ENCODE results near the gene TCF7L2.

TCF7L2 gene

DNA sequence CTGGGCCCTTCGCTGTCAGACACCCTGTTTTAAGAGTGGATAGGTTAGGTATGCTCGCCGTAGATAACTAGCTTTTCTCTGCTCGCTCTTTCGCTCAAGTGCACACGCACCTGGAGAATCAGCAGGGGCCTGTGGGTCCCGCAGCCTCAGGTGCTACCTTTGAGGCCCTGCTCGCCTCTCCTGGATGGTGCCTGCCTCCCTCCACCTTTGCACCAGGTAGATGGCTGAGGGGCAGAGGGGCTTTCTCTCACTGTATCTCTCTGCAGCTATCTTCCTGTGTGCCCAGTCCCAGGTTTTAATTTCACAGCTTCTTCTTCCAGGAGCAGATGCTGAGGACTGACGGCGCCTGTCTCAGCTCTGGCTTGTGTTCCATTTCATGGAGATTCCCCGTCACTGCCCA is 227.9 kb downstream of the TCF7L2 start:
- DNase-seq (ENCODE audit: low read depth in 2 of 2) = no peak

- no peak for DNase-seq (ENCODE audit: low read depth in 2 of 2)
Measured at GRCh38 chr10:113178771-113179170, 228.7 kb downstream of the TCF7L2 start.

GRCh38 chr10:113179265-113179664 is 229.2 kb downstream of the TCF7L2 start:
- no peak for DNase-seq (ENCODE audit: low read depth in 2 of 2)

GRCh38 chr10:113179966-113180365 is 229.9 kb downstream of the TCF7L2 start:
- DNase-seq (ENCODE audit: low read depth in 2 of 2) = no peak

GRCh38 chr10:113180401-113181154 is 230.5 kb downstream of the TCF7L2 start:
- no peak for DNase-seq (ENCODE audit: low read depth in 2 of 2)

DNA sequence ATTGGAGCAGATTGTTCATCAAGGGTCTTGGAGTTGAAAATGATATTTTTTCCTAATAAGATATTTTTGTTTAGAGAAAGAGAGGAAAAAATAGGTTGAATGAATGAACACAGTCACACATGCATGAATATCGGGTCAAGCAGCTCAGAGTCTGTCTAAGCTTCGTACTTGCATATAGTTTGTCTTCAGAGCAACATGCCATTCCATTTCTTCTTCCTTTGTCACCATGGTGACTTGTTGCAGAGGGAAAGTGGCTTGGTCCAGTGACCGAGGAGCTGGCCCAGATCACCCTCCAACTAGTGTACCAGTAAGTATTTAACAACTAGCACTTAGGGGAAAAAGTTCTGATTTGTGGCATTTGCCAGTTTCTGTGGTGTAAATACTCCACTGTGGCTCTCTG is 232.1 kb downstream of the TCF7L2 start:
- DNase-seq (ENCODE audit: low read depth in 2 of 2) = no peak

GRCh38 chr10:113183573-113183972 is 233.5 kb downstream of the TCF7L2 start:
- no peak for DNase-seq (ENCODE audit: low read depth in 2 of 2)

DNA sequence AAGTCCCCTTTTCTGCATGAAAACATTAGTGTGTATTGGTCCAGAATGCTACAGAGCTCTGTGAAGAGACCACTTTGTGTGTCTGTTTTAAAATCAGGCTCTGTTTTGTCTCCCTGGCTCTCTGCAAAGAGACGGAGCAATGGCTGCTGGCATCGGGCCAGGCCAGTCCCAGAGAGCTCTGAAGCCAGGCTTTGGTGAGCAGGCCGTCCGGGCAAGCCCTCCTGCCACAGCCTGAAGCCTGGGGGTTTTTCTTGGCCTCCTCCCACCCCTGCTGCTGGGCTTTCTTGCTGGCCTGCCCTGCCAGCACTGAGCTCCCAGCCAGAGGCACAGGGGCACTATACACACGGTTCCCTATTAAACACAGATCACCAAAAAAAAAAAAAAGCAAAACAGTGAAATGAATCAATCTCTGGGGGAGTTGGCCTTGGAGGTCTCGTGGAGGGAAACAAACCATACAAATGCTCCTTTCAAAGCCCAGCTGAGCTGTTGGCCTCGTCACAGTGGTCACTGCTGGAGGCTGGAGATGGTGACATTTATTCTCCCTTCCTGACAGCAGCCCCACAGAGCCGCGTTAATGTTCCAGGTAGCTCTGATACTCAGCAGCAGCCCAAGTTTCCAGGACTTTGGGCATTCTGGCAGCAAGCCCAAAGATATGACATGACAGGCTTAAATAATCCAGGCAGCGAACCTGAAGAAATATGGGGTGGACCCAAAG is 237.2 kb downstream of the TCF7L2 start:
- no peak for DNase-seq (ENCODE audit: low read depth in 2 of 2)

- no peak for DNase-seq (ENCODE audit: low read depth in 2 of 2)
Measured at GRCh38 chr10:113199459-113199858, 249.4 kb downstream of the TCF7L2 start.

DNA sequence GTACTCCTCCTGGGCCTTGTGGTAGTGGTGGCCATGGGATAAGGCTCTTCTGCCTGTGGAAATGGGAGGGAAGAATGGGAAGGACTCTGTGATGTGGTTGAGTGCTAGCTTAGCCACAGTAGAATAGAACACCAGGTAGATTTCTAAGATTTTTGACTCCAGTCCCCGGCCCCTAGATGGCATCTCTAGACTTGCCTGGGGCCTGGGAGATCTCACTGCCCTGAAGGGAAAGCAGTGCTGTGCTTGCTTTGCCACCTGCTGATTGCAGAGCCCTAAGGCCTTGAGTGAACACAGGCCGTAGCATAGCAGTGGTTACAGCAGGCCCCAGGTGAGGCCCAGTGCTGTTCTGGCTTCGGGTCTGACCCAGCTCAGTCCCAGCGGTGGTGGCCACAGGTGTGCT is 252.0 kb downstream of the TCF7L2 start:
- no peak for DNase-seq (ENCODE audit: low read depth in 2 of 2)

- DNase-seq (ENCODE audit: low read depth in 2 of 2) = no peak
Measured at GRCh38 chr10:113207924-113208323, 257.9 kb downstream of the TCF7L2 start.

DNA sequence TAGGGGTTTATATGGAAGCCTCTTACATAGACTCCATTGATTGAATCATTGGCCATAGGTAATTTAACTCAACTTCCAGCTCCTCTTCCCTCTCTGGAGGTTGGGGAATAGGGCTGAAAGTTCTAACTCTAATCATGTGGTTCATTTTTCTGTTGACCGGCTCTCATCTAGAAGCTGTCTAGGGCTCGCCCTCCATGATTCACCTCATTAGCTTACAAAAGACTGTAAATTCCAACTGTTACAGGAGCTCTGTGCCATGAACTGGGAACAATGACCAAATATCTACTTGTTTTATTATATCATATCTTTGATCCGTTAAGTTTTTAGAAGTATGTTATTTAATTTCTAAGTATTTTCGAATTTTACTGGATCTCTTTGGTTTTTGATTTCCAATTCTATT is 263.0 kb downstream of the TCF7L2 start:
- DNase-seq (ENCODE audit: low read depth in 2 of 2) = no peak

DNA sequence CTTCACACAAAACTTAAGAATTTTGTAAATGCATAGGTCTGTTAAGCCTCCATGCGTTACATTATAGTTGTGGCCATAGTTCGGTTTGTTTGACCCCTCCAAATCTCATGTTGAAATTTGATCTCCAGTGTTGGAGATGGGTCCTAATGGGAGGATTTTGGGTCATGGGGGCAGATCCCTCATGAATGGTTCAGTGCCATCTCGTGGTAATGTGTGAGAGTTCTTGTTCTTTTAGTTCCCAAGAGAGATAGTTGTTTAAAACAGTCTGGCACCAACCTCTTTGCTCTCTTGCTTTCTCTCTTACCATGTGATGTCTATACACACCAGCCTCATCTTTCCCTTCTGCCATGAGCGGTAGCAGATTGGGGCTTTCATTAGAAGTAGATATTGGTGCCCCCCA is 264.3 kb downstream of the TCF7L2 start:
- no peak for DNase-seq (ENCODE audit: low read depth in 2 of 2)

DNA sequence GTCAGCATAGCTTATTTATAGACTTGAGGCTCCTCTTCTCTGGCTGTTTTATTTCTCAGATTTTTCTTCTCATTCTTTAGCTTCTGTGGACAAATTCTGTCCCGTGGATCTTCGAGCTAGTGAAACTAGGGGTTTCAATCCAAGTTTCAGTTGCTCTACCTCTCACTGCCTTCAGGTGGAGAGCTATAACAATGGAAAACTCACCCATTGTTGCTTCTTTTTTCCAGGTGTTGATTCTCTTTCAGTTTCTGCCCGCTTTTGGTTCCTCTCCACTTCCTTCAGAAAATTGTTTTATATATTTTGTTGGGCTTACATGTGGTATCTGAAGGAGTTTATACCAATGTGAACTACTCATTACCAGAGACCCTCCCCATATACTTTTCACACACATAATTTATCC is 266.1 kb downstream of the TCF7L2 start:
- DNase-seq (ENCODE audit: low read depth in 2 of 2) = no peak

Data from stimulated activated CD4-positive, alpha-beta T cell treated with anti-CD3 and anti-CD28 coated beads, Interleukin-4, amount 100 ng/mL, for 48 hours (primary cell).